Neural crest cell (in vitro differentiated cells): ENCODE results near the gene KIF26B. TPM values are rescaled to one million over a fixed set of nuclear protein-coding genes. Genes with fewer than 3 reads are reported as not detected.
A peak's percentile ranks its signal among the peaks of the same experiment; 100 is the strongest.

Source experiments
- DNase-seq: peaks from one replicate; pipeline ENCODE4 v3.0.0; 2021; ENCODE audit warnings: low read depth, mixed read lengths, low spot score
- H3K27ac Mint-ChIP-seq: one replicate; pipeline ENCODE4 v1.8.0; 2021; ENCODE audit warnings: mild to moderate bottlenecking, mixed read lengths; ENCODE audit not compliant: unreplicated experiment
- H3K27me3 Mint-ChIP-seq: 2 replicates; pipeline ENCODE4 v1.8.0; 2021; ENCODE audit warnings: low read depth, mild to moderate bottlenecking, mixed read lengths
- H3K36me3 Mint-ChIP-seq: 2 replicates; pipeline ENCODE4 v1.8.0; 2021; ENCODE audit warnings: low read depth, mild to moderate bottlenecking, mixed read lengths
- H3K4me1 Mint-ChIP-seq: 2 replicates; pipeline ENCODE4 v1.8.0; 2021; ENCODE audit warnings: mixed read lengths
- H3K4me3 Mint-ChIP-seq: one replicate; pipeline ENCODE4 v1.8.0; 2021; ENCODE audit warnings: mild to moderate bottlenecking, mixed read lengths
- H3K9me3 Mint-ChIP-seq: 2 replicates; pipeline ENCODE4 v1.8.0; 2021; ENCODE audit warnings: mixed read lengths
- CTCF ChIP-seq: fragments of 200-600 bp; sonication (generic); conservative IDR thresholded peaks from 2 replicates; pipeline ENCODE4 v1.5.0; 2021; ENCODE audit warnings: antibody characterized with exemption, mild to moderate bottlenecking
- total RNA-seq: library from RNA; stranded (reverse); gene quantifications from 2 replicates; pipeline ENCODE4 v1.2.1, GENCODE V29; 2021

Gene KIF26B
- total RNA-seq, 1 donor from 2014 or later: 6.2 TPM

GRCh38 chr1:245290836-245291235 is 136.1 kb downstream of the KIF26B start:
- TF ChIP-seq CTCF: no peak
- peaks cover 42% of the 10 kb centered on the region for H3K4me1 Mint-ChIP-seq
- no peaks in the 10 kb centered on the region for H3K9me3 Mint-ChIP-seq
- no peaks in the 10 kb centered on the region for H3K27me3 Mint-ChIP-seq
- H3K4me3 Mint-ChIP-seq: no peak overlapping the region
- no peak for DNase-seq
- no peak overlapping the region for H3K27ac Mint-ChIP-seq
- no peaks in the 10 kb centered on the region for H3K36me3 Mint-ChIP-seq

GRCh38 chr1:245291351-245291750 is 136.6 kb downstream of the KIF26B start:
- peak overlapping the region; percentile 95 for H3K27ac Mint-ChIP-seq
- H3K9me3 Mint-ChIP-seq: no peaks in the 10 kb centered on the region
- no peak for TF ChIP-seq CTCF
- DNase-seq: no peak
- peaks cover 42% of the 10 kb centered on the region for H3K4me1 Mint-ChIP-seq
- no peak overlapping the region for H3K4me3 Mint-ChIP-seq
- H3K36me3 Mint-ChIP-seq: no peaks in the 10 kb centered on the region
- no peaks in the 10 kb centered on the region for H3K27me3 Mint-ChIP-seq

- TF ChIP-seq CTCF: no peak
- peak overlapping the region; percentile 95 for H3K27ac Mint-ChIP-seq
- no peak overlapping the region for H3K4me3 Mint-ChIP-seq
- no peak for DNase-seq
- H3K9me3 Mint-ChIP-seq: no peaks in the 10 kb centered on the region
- H3K36me3 Mint-ChIP-seq: no peaks in the 10 kb centered on the region
- H3K4me1 Mint-ChIP-seq: peaks cover 42% of the 10 kb centered on the region
- H3K27me3 Mint-ChIP-seq: no peaks in the 10 kb centered on the region
Observed at GRCh38 chr1:245292141-245292540, 137.4 kb downstream of the KIF26B start.

- DNase-seq: no peak
- no peak overlapping the region for H3K4me3 Mint-ChIP-seq
Observed at GRCh38 chr1:245292553-245292952, 137.8 kb downstream of the KIF26B start.

GRCh38 chr1:245294020-245294419 is 139.2 kb downstream of the KIF26B start:
- no peak overlapping the region for H3K27ac Mint-ChIP-seq
- H3K4me3 Mint-ChIP-seq: no peak overlapping the region
- H3K36me3 Mint-ChIP-seq: no peaks in the 10 kb centered on the region
- H3K4me1 Mint-ChIP-seq: peaks cover 33% of the 10 kb centered on the region
- no peaks in the 10 kb centered on the region for H3K9me3 Mint-ChIP-seq
- TF ChIP-seq CTCF: no peak
- DNase-seq: no peak
- H3K27me3 Mint-ChIP-seq: no peaks in the 10 kb centered on the region

More at GRCh38 chr1:245292553-245292952, 137.8 kb downstream of the KIF26B start:
- no peak for TF ChIP-seq CTCF
- no peak overlapping the region for H3K27ac Mint-ChIP-seq
- H3K36me3 Mint-ChIP-seq: no peaks in the 10 kb centered on the region
- H3K9me3 Mint-ChIP-seq: no peaks in the 10 kb centered on the region
- H3K27me3 Mint-ChIP-seq: no peaks in the 10 kb centered on the region
- peaks cover 42% of the 10 kb centered on the region for H3K4me1 Mint-ChIP-seq

GRCh38 chr1:245298781-245299180 is 144.0 kb downstream of the KIF26B start:
- peaks cover 16% of the 10 kb centered on the region for H3K4me1 Mint-ChIP-seq
- no peaks in the 10 kb centered on the region for H3K27me3 Mint-ChIP-seq
- no peak overlapping the region for H3K4me3 Mint-ChIP-seq
- no peak for DNase-seq
- no peaks in the 10 kb centered on the region for H3K36me3 Mint-ChIP-seq
- peaks cover 2% of the 10 kb centered on the region for H3K9me3 Mint-ChIP-seq
- TF ChIP-seq CTCF: no peak
- H3K27ac Mint-ChIP-seq: no peak overlapping the region
